IMR-90 (cell line): ENCODE results near the gene AZIN2. TPM values are rescaled to one million over a fixed set of nuclear protein-coding genes. Genes with fewer than 3 reads are reported as not detected.

ENCODE experiments used
- ATAC-seq: fragments of 200-7000 bp; cut with Tn5 transposase; 2 replicates; pipeline ENCODE4 v1.9.1; 2020; ENCODE audit warnings: low read depth, mild to moderate bottlenecking, moderate library complexity
- BruUV-seq: library from RNA; stranded (reverse); fragments of 400-500 nt; replicated peaks from 2 replicates; lab custom pipeline; 2021; lab: Mats Ljungman, UMichigan
- CTCF ChIA-PET: fragments of 300-600 bp; formaldehyde crosslinking; extraction: SDS; loops from one replicate; lab custom pipeline; 2021; ENCODE audit warnings: antibody characterized with exemption; lab: Yijun Ruan, JAX
- POLR2A ChIA-PET: fragments of 300-600 bp; sonication (Branson Sonifier 250); formaldehyde crosslinking; loops from one replicate; lab custom pipeline; 2022; ENCODE audit warnings: antibody characterized with exemption; ENCODE audit not compliant: unreplicated experiment; lab: Charles Lee
- DNase-seq: peaks from one replicate; pipeline ENCODE4 v3.0.0; 2013
- H2AFZ ChIP-seq: replicated peaks from 2 replicates; pipeline ENCODE3; 2013; ENCODE audit warnings: low read length, mild to moderate bottlenecking; ENCODE audit not compliant: poor library complexity
- H2AK5ac ChIP-seq: 2 replicates; pipeline ENCODE4 v1.6.1; 2013; ENCODE audit warnings: low read depth, low read length, inconsistent platforms
- H2AK9ac ChIP-seq: replicated peaks from 2 replicates; pipeline ENCODE3; 2013; ENCODE audit warnings: mild to moderate bottlenecking, low read depth, low read length, moderate library complexity; ENCODE audit not compliant: poor library complexity
- H2BK120ac ChIP-seq: 2 replicates; pipeline ENCODE4 v1.6.1; 2013; ENCODE audit warnings: low read depth, low read length, inconsistent platforms
- H2BK15ac ChIP-seq: 3 replicates; pipeline ENCODE4 v1.6.1; 2013; ENCODE audit warnings: low read depth, low read length, inconsistent platforms
- H2BK20ac ChIP-seq: 2 replicates; pipeline ENCODE4 v1.6.1; 2013; ENCODE audit warnings: low read depth, mild to moderate bottlenecking, inconsistent platforms, low read length, moderate library complexity
- H2BK5ac ChIP-seq: 2 replicates; pipeline ENCODE4 v1.6.1; 2013; ENCODE audit warnings: mild to moderate bottlenecking, low read depth, low read length, inconsistent platforms; ENCODE audit not compliant: poor library complexity, severe bottlenecking
- H3K14ac ChIP-seq: replicated peaks from 2 replicates; pipeline ENCODE4 v1.6.1; 2013; ENCODE audit warnings: low read depth, low read length, inconsistent platforms
- H3K18ac ChIP-seq: 2 replicates; pipeline ENCODE4 v1.6.1; 2013; ENCODE audit warnings: low read depth, low read length, control low read depth
- H3K23ac ChIP-seq: 2 replicates; pipeline ENCODE4 v1.6.1; 2013; ENCODE audit warnings: low read depth, low read length, inconsistent platforms
- H3K27ac ChIP-seq: 2 replicates; pipeline ENCODE4 v1.5.1; 2013; ENCODE audit warnings: mild to moderate bottlenecking, control low read depth, low read length; ENCODE audit not compliant: insufficient read depth
- H3K27me3 ChIP-seq: 2 replicates; pipeline ENCODE4 v1.6.1; 2013; ENCODE audit warnings: low read length; ENCODE audit not compliant: control insufficient read depth, insufficient read depth
- H3K36me3 ChIP-seq: 2 replicates; pipeline ENCODE4 v1.6.1; 2013; ENCODE audit warnings: low read length, mixed read lengths; ENCODE audit not compliant: control insufficient read depth, insufficient read depth
- H3K4ac ChIP-seq: 2 replicates; pipeline ENCODE4 v1.6.1; 2013; ENCODE audit warnings: low read depth, low read length, inconsistent platforms
- H3K4me1 ChIP-seq: 2 replicates; pipeline ENCODE4 v1.6.1; 2013; ENCODE audit warnings: low read length, mixed read lengths; ENCODE audit not compliant: control insufficient read depth, insufficient read depth
- H3K4me2 ChIP-seq: 2 replicates; pipeline ENCODE4 v1.6.1; 2013; ENCODE audit warnings: low read depth, mild to moderate bottlenecking, control low read depth, low read length, moderate library complexity
- H3K4me3 ChIP-seq: 2 replicates; pipeline ENCODE4 v1.5.1; 2013; ENCODE audit warnings: low read depth, mild to moderate bottlenecking, control low read depth, low read length, moderate library complexity; ENCODE audit not compliant: insufficient read depth
- H3K56ac ChIP-seq: 2 replicates; pipeline ENCODE4 v1.6.1; 2013; ENCODE audit warnings: low read length, inconsistent platforms; ENCODE audit not compliant: insufficient read depth; ENCODE audit errors: extremely low read depth
- H3K79me1 ChIP-seq, 2 experiments: 2 replicates each; pipeline ENCODE4 v1.6.1; 2013; ENCODE audit warnings: low read length in 2 of 2, inconsistent platforms in 1 of 2, low read depth in 1 of 2
- H3K9ac ChIP-seq: 2 replicates; pipeline ENCODE4 v1.6.1; 2013; ENCODE audit warnings: low read depth, low read length, control low read depth
- H3K9me1 ChIP-seq: 2 replicates; pipeline ENCODE4 v1.6.1; 2013; ENCODE audit warnings: low read length, inconsistent platforms; ENCODE audit not compliant: insufficient read depth
- H3K9me3 ChIP-seq: 2 replicates; pipeline ENCODE4 v1.6.1; 2013; ENCODE audit warnings: low read length; ENCODE audit not compliant: control insufficient read depth, insufficient read depth
- H4K20me1 ChIP-seq: 2 replicates; pipeline ENCODE4 v1.6.1; 2013; ENCODE audit warnings: low read length, inconsistent platforms; ENCODE audit not compliant: insufficient read depth
- H4K5ac ChIP-seq: 2 replicates; pipeline ENCODE4 v1.6.1; 2013; ENCODE audit warnings: mild to moderate bottlenecking, low read depth, low read length, control low read depth
- H4K8ac ChIP-seq, 2 experiments: 2 replicates each; pipeline ENCODE4 v1.6.1; 2013; ENCODE audit warnings: low read depth in 2 of 2, low read length in 2 of 2, control low read depth in 1 of 2, inconsistent platforms in 1 of 2
- H4K91ac ChIP-seq: 2 replicates; pipeline ENCODE4 v1.6.1; 2013; ENCODE audit warnings: low read depth, low read length, inconsistent platforms; ENCODE audit not compliant: insufficient read depth
- CEBPB ChIP-seq: IDR thresholded peaks from 2 replicates; pipeline ENCODE4 v1.6.1; 2012; ENCODE audit warnings: low read depth, low read length, improper control_type of control experiment
- CHD1 ChIP-seq: IDR thresholded peaks from 2 replicates; pipeline ENCODE4 v1.6.1; 2012; ENCODE audit warnings: low read depth, low read length, improper control_type of control experiment
- WGBS, 2 experiments: methylation state at CpG; one replicate each; pipeline versions ENCODE4 v1.1.5 to v1.1.7; 2013; ENCODE audit warnings: missing lambda C conversion rate in 2 of 2; ENCODE audit not compliant: insufficient read length in 1 of 2; ENCODE audit errors: extremely low coverage in 2 of 2; 5-methylcytosine and 5-hydroxymethylcytosine counted together
- dilution Hi-C: fragments of 300-500 bp; cut with HindIII; formaldehyde crosslinking; loops from one replicate; pipeline ENCODE4 v1.14.3; 2018; ENCODE audit warnings: low sequenced_read_pairs; ENCODE audit not compliant: unreplicated experiment
- in situ Hi-C: fragments of 300-500 bp; cut with MboI; formaldehyde crosslinking; loops from 3 replicates; pipeline ENCODE4 v1.14.3; 2019; ENCODE audit warnings: low sequenced_read_pairs, inconsistent platforms, mixed read lengths
- intact Hi-C: fragments of 100-400 bp; cut with micrococcal nuclease; formaldehyde crosslinking; loops from 2 replicates; pipeline ENCODE4 v1.10.0; 2022
- polyA plus RNA-seq, 3 experiments: library from polyadenylated mRNA; depleted of rRNA; stranded (reverse); fragments of >200 nt; gene quantifications; 2 replicates each; pipeline ENCODE4 v1.2.3, GENCODE V29; 2012; ENCODE audit warnings: low replicate concordance in 1 of 3
- total RNA-seq: library from RNA; depleted of rRNA; stranded (reverse); fragments of >200 nt; gene quantifications from 2 replicates; pipeline ENCODE4 v1.2.3, GENCODE V29; 2012

Gene AZIN2
- total and polyA plus RNA-seq, 2 of the 4 experiments (the other 2 are of a cell fraction), result 4.7 to 8.9 TPM

DNA sequence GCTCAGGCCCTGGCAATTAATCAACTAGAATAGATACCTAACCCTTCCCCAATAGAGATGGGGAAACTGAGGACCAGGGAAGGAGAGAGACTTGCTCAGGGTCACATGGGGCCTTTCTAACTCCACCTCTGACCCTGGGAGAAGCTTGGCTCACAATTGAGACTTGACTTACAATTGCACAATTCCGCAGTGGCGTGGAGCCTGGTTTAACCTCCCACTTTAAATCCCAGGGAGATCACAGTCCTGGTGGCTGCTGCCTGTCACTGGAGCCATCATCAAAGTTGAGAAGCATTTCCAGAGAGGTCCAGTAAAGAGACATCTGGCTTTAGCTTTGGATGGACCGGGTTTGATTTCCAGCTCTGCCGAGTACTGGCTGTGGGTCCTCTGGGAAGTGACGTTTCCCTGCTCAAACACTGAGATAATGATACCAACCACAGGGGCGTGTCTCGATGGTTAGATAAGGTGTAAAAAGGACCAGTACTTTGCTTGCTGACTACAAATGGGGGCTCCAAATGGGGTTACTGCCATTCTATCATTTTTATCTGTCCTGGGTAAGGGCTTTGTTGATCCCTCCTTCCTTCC is 61.6 kb downstream of the AZIN2 start:
- Histone ChIP-seq H3K4me2 (no peak overlapping the region), H4K8ac (peak overlapping the region; percentile 73 to 79), H2BK20ac (peak overlapping the region; percentile 93), H3K27ac (peak overlapping the region; percentile 54), H3K4me1 (peaks cover 22% of the 10 kb centered on the region), H3K4me3 (no peak overlapping the region), H3K9ac (no peak overlapping the region), H2BK5ac (peak overlapping the region; percentile 93), H3K56ac (peak overlapping the region; percentile 82; the same call in 1 of the 2 replicates), H2AFZ (peak overlapping the region; percentile 26), H3K79me1 (peaks cover 3 to 28% of the 10 kb centered on the region in 2 experiments; a peak in 3 of 4 replicates), H3K9me3 (no peaks in the 10 kb centered on the region), H3K18ac (peak overlapping the region; percentile 73), H2AK5ac (peak overlapping the region; percentile 87), H4K5ac (peak overlapping the region; percentile 74; the same call in 1 of the 2 replicates), H2BK15ac (peak overlapping the region; percentile 79; the same call in 2 of the 3 replicates), H3K4ac (peak overlapping the region; percentile 96), H2BK120ac (peak overlapping the region; percentile 97), H3K9me1 (peaks cover 37% of the 10 kb centered on the region), H3K14ac (peak overlapping the region; percentile 92), H3K36me3 (peaks cover 19% of the 10 kb centered on the region), H4K91ac (peak overlapping the region; percentile 95), H3K23ac (peak overlapping the region; percentile 92), H4K20me1 (no peaks in the 10 kb centered on the region), H2AK9ac (peak overlapping the region; percentile 65), H3K27me3 (no peaks in the 10 kb centered on the region)
- ATAC-seq (no peak), DNase-seq (no peak)
- 100% methylated on average over 2 of the region's 7 CpGs; no CpG with 5 or more reads in 1 of the 2 experiments for WGBS, 2 experiments
- intact Hi-C loops (no loop called here), in situ Hi-C loops (no loop called here), dilution Hi-C loops (no loop called here)
- TF ChIP-seq CHD1, result no peak
- TF ChIP-seq CEBPB, result peak; percentile 54; the same call in 1 of the 2 replicates
- no TSS peak for BruUV-seq
- POLR2A ChIA-PET, result no interaction called here
- CTCF ChIA-PET, result interaction anchor here (0.6 kb wide), 1 partner anchor 27 kb away, joined by 3 read pairs; no protein-coding TSS in a partner anchor
